OCI-LY1 (cell line): Measurements from ENCODE around the gene ZYX.

Experiments
- H2AFZ ChIP-seq: fragments of 200-600 bp; sonication (generic), shearing (Covaris generic); 2 replicates; pipeline ENCODE4 v1.6.0; 2014; ENCODE audit warnings: antibody characterized with exemption, mild to moderate bottlenecking, low read length
- H3F3A ChIP-seq: fragments of 200-600 bp; sonication (generic), shearing (Covaris generic); 2 replicates; pipeline ENCODE4 v1.6.0; 2014; ENCODE audit warnings: mild to moderate bottlenecking, antibody characterized with exemption, low read length, moderate library complexity; ENCODE audit not compliant: insufficient read depth
- H3K27ac ChIP-seq: fragments of 200-600 bp; sonication (generic); 2 replicates; pipeline ENCODE4 v1.5.1; 2014; ENCODE audit warnings: low read length, mixed run types, mild to moderate bottlenecking, low read depth; ENCODE audit not compliant: poor library complexity, severe bottlenecking
- H3K27me3 ChIP-seq: fragments of 200-600 bp; sonication (generic); 2 replicates; pipeline ENCODE4 v1.6.0; 2014; ENCODE audit warnings: antibody characterized with exemption, mild to moderate bottlenecking, low read length, moderate library complexity; ENCODE audit not compliant: insufficient read depth
- H3K36me3 ChIP-seq: fragments of 200-600 bp; sonication (generic); 2 replicates; pipeline ENCODE4 v1.6.1; 2014; ENCODE audit warnings: mild to moderate bottlenecking, antibody characterized with exemption, low read length, moderate library complexity, mixed read lengths; ENCODE audit not compliant: insufficient read depth
- H3K4me1 ChIP-seq: fragments of 200-600 bp; sonication (generic); 2 replicates; pipeline ENCODE4 v1.5.1; 2014; ENCODE audit warnings: mild to moderate bottlenecking, low read length, moderate library complexity; ENCODE audit not compliant: insufficient read depth, severe bottlenecking
- H3K4me2 ChIP-seq: fragments of 200-600 bp; sonication (generic), shearing (Covaris generic); 2 replicates; pipeline ENCODE4 v1.6.1; 2014; ENCODE audit warnings: low read length
- H3K4me3 ChIP-seq: fragments of 200-600 bp; sonication (generic); 2 replicates; pipeline ENCODE4 v1.5.1; 2014; ENCODE audit warnings: low read length, low read depth, mild to moderate bottlenecking, mixed read lengths; ENCODE audit not compliant: poor library complexity, severe bottlenecking
- H3K79me2 ChIP-seq: fragments of 200-600 bp; shearing (Covaris generic); 2 replicates; pipeline ENCODE4 v1.6.1; 2016; ENCODE audit warnings: mixed run types, low read length, mixed read lengths; ENCODE audit not compliant: insufficient read depth
- H3K9ac ChIP-seq: fragments of 200-600 bp; sonication (generic), shearing (Covaris generic); 2 replicates; pipeline ENCODE4 v1.6.1; 2014; ENCODE audit warnings: mild to moderate bottlenecking, low read length, mixed read lengths
- H3K9me2 ChIP-seq: fragments of 200-600 bp; sonication (generic), shearing (Covaris generic); 2 replicates; pipeline ENCODE4 v1.6.1; 2014; ENCODE audit warnings: low read depth, mild to moderate bottlenecking, low read length, mixed read lengths
- H3K9me3 ChIP-seq: fragments of 200-600 bp; shearing (Covaris generic); 2 replicates; pipeline ENCODE4 v1.6.1; 2014; ENCODE audit warnings: low read length, mixed read lengths
- H4K20me1 ChIP-seq: fragments of 200-600 bp; sonication (generic), shearing (Covaris generic); 2 replicates; pipeline ENCODE4 v1.6.0; 2016; ENCODE audit warnings: mild to moderate bottlenecking, low read length; ENCODE audit not compliant: insufficient read depth
- EZH2 ChIP-seq: fragments of 200-600 bp; sonication (generic), shearing (Covaris generic); IDR thresholded peaks from 2 replicates; pipeline ENCODE4 v1.8.0; 2017; ENCODE audit warnings: borderline replicate concordance, mixed run types, mild to moderate bottlenecking, antibody characterized with exemption, low read length, moderate library complexity, mixed read lengths
- TF ChIP-seq, protein P1 (sequence below): fragments of 200-600 bp; sonication (generic), shearing (Covaris generic); IDR thresholded peaks from 2 replicates; pipeline ENCODE4 v1.5.1; 2017; ENCODE audit warnings: mild to moderate bottlenecking, antibody characterized with exemption, low read length, moderate library complexity, mixed read lengths

ZYX gene

DNA sequence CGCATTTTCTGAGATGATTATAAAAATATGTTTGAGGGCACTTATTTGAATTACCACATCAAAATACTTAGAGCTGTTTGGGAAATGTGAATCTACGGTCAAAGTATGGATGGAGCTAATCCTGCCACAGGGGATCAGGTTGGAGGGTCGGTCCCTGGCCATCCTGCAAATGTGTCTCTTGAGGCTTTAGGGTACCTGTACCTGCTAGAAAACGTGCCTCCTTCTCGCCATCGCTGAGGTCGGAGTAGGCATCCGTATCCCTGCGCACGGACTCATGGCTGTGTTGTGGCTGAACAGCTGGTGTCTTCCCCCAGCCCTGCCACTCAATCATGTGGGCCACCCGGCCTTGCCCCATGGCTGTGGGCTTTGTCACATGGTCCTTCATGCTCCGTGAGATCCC, 22.5 kb upstream of the ZYX start:
- Histone ChIP-seq H3K9me2 (no peaks in the 10 kb centered on the region), H4K20me1 (no peaks in the 10 kb centered on the region), H3F3A (no peaks in the 10 kb centered on the region), H3K4me2 (no peak overlapping the region), H3K36me3 (no peaks in the 10 kb centered on the region), H3K9me3 (no peaks in the 10 kb centered on the region), H3K4me1 (no peaks in the 10 kb centered on the region), H3K79me2 (no peaks in the 10 kb centered on the region), H3K27ac (no peak overlapping the region), H3K4me3 (no peak overlapping the region), H3K9ac (no peak overlapping the region), H3K27me3 (peaks cover 17% of the 10 kb centered on the region), H2AFZ (no peak overlapping the region)
- no peak for TF ChIP-seq EZH2
- TF ChIP-seq, protein P1, sequence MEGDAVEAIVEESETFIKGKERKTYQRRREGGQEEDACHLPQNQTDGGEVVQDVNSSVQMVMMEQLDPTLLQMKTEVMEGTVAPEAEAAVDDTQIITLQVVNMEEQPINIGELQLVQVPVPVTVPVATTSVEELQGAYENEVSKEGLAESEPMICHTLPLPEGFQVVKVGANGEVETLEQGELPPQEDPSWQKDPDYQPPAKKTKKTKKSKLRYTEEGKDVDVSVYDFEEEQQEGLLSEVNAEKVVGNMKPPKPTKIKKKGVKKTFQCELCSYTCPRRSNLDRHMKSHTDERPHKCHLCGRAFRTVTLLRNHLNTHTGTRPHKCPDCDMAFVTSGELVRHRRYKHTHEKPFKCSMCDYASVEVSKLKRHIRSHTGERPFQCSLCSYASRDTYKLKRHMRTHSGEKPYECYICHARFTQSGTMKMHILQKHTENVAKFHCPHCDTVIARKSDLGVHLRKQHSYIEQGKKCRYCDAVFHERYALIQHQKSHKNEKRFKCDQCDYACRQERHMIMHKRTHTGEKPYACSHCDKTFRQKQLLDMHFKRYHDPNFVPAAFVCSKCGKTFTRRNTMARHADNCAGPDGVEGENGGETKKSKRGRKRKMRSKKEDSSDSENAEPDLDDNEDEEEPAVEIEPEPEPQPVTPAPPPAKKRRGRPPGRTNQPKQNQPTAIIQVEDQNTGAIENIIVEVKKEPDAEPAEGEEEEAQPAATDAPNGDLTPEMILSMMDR: no peak

DNA sequence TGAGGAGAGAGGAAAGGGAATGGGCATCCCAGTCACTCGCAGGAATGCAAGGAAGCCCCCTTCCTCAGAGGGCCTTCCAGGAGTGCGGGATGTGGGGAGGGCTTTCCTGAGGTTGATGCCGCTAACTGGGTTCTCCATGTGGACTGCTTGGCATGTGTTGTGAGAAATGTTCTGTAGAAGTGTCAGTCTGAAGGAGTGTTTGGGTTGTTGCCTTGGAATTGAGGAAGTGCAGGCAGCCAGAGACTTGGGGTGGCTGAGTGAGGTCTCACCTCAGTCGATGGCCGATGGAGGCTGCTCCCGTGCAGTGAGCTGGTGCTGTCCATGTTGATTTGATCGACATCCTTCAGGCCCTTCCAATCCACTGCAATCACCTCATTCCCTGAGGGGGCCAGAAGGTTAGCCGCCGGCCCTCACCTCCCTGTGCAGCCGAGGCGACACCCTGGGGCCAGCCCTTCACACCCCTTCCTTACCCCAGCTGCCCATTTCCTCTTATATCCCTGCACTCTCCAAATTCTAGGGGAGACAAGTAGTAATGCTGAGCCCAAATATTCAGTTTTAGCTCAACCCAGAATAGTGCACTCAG, 21.3 kb upstream of the ZYX start:
- H3F3A ChIP-seq: no peaks in the 10 kb centered on the region
- no peak overlapping the region for H3K4me2 ChIP-seq
- TF ChIP-seq, protein P1: no peak
- TF ChIP-seq EZH2: no peak
- H3K4me1 ChIP-seq: no peaks in the 10 kb centered on the region
- no peak overlapping the region for H2AFZ ChIP-seq
- H3K36me3 ChIP-seq: no peaks in the 10 kb centered on the region
- no peak overlapping the region for H3K27ac ChIP-seq
- H4K20me1 ChIP-seq: peaks cover 3% of the 10 kb centered on the region; the same call in 1 of the 2 replicates
- no peaks in the 10 kb centered on the region for H3K9me3 ChIP-seq
- H3K4me3 ChIP-seq: no peak overlapping the region
- H3K27me3 ChIP-seq: peaks cover 17% of the 10 kb centered on the region
- no peaks in the 10 kb centered on the region for H3K79me2 ChIP-seq
- H3K9me2 ChIP-seq: no peaks in the 10 kb centered on the region
- no peak overlapping the region for H3K9ac ChIP-seq

DNA sequence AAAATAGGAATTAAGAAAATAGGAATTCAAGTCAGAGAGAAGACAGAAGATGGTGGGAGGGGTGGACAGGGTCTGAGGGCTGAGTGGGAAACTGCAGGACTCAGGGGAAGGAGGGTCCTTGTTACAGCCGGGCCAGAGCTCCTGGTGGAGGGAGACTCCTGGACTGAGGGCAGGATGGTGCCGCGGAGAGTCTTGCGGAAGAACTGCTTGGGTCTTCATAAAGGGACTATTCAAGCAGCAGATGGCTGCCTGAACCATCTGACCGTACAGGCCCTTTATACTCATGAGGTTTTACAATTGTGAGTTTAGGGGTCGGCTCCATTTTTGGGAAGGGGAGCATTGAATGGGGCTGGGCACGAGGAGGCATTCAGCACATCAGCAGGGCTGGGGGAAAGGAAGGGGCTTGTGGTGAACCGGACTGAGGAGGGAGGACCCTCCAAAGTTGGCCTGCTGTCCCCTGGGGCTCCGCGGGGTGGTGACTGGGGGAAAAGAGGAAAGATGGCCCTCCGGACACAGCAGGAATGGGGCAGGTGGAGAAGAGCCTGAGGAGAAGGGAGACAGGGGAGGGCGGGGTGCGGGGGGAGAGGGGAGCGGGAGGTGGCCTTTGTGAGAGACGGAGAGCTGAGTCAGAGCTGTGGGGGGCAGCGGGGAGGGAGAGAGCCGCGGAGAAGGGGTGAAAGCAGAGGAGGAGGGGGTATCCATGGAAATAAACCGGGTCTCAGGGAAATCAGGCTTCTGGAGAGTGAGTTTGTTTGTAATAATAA, 20.2 kb upstream of the ZYX start:
- Histone ChIP-seq H3F3A (no peaks in the 10 kb centered on the region), H3K9me3 (no peaks in the 10 kb centered on the region), H3K79me2 (no peaks in the 10 kb centered on the region), H3K4me1 (no peaks in the 10 kb centered on the region), H3K36me3 (no peaks in the 10 kb centered on the region), H3K27me3 (peaks cover 8% of the 10 kb centered on the region), H3K4me3 (no peak overlapping the region), H3K9ac (no peak overlapping the region), H2AFZ (no peak overlapping the region), H3K27ac (no peak overlapping the region), H4K20me1 (peaks cover 3% of the 10 kb centered on the region; the same call in 1 of the 2 replicates), H3K4me2 (no peak overlapping the region), H3K9me2 (no peaks in the 10 kb centered on the region)
- TF ChIP-seq, protein P1: no peak
- TF ChIP-seq EZH2: no peak
